ENCODE data around the gene HIRA.

DNA sequence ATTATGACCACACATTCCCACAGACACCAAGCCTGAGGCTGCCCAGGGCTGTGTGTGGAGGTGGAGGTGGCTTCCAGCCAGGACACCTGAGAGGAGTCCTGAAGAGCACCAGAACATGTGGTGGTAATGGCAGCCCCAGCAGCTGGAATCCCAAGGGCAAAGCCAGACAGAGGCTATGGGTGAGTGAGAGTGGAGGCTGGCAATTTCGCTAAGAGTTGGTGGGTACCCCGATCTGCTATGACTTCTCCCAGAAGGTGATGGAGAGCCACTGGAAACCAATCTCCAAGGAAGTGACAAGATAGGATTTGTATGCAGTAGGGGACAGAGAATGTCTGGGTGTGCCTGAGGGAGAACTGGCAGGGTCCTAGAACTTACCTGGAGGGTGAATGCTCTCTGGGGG lies 70.7 kb downstream of the HIRA start:
- TF ChIP-seq, protein P1, sequence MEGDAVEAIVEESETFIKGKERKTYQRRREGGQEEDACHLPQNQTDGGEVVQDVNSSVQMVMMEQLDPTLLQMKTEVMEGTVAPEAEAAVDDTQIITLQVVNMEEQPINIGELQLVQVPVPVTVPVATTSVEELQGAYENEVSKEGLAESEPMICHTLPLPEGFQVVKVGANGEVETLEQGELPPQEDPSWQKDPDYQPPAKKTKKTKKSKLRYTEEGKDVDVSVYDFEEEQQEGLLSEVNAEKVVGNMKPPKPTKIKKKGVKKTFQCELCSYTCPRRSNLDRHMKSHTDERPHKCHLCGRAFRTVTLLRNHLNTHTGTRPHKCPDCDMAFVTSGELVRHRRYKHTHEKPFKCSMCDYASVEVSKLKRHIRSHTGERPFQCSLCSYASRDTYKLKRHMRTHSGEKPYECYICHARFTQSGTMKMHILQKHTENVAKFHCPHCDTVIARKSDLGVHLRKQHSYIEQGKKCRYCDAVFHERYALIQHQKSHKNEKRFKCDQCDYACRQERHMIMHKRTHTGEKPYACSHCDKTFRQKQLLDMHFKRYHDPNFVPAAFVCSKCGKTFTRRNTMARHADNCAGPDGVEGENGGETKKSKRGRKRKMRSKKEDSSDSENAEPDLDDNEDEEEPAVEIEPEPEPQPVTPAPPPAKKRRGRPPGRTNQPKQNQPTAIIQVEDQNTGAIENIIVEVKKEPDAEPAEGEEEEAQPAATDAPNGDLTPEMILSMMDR (IDR thresholded peaks at IDR 0.05): no peak
- no peak for TF ChIP-seq POLR2A (IDR thresholded peaks at IDR 0.05)

Measured in transverse colon (tissue), 3 donors.